Left renal pelvis (tissue), 4 donors: ENCODE data around the gene OR52R1. TPM values are rescaled to one million over a fixed set of nuclear protein-coding genes. Genes with fewer than 3 reads are reported as not detected.
"Not testable (repeated sequence)": the region's sequence is repeated elsewhere in the genome, so short reads cannot be mapped to it uniquely, and the experiment has no call there.

Source experiments
- DNase-seq, 4 donors: peaks; one replicate each; pipeline ENCODE4 v3.0.0-alpha.2; 2013; ENCODE audit warnings: low read depth in 4 of 4, low spot score in 3 of 4
- polyA plus RNA-seq, 4 donors: library from polyadenylated mRNA; unstranded; fragments of 120-200 nt; gene quantifications; one replicate each; pipeline ENCODE4 v1.2.1, GENCODE V29; 2013; ENCODE audit not compliant: insufficient read length in 4 of 4

Gene OR52R1
- polyA plus RNA-seq: not detected

- DNase-seq: no peak
These were observed at the start of gene OR52R1 for GRCh38 chr11:4804280-4804679. TSS of gene OR52R1 (minus strand) at chr11:4804380. CDS start at chr11:4804380, 0 bp downstream.

GRCh38 chr11:4851033-4851432, 46.9 kb upstream of the OR52R1 start:
- DNase-seq: no peak

- DNase-seq: no peak
These were observed 44.8 kb upstream of the OR52R1 start, which contains the start of gene OR51S1 for GRCh38 chr11:4848908-4849532. TSS of gene OR51S1 (minus strand) at chr11:4849208. CDS start at chr11:4849208, 0 bp downstream.

GRCh38 chr11:4839851-4840549, 35.8 kb upstream of the OR52R1 start:
- no peak for DNase-seq

- no peak for DNase-seq
These were observed 26.7 kb upstream of the OR52R1 start for GRCh38 chr11:4830909-4831308.

GRCh38 chr11:4830346-4830745, 26.2 kb upstream of the OR52R1 start:
- peak in 1 of 4 donors; percentile 12 for DNase-seq

GRCh38 chr11:4826425-4826824, 22.2 kb upstream of the OR52R1 start:
- peak in 3 of 4 donors; percentile 8 to 29 (median 10) for DNase-seq

- no peak for DNase-seq
These were observed 21.0 kb upstream of the OR52R1 start for GRCh38 chr11:4825132-4825531.

- DNase-seq: no peak
These were observed 16.8 kb upstream of the OR52R1 start, which contains the start of gene OR51F2 for GRCh38 chr11:4821021-4821420. TSS of gene OR51F2 (plus strand) at chr11:4821321. CDS start at chr11:4821422, 101 bp downstream.

- no peak for DNase-seq
These were observed 5.1 kb upstream of the OR52R1 start for GRCh38 chr11:4809246-4809645.

- DNase-seq: no peak
These were observed 4.3 kb upstream of the OR52R1 start for GRCh38 chr11:4808476-4808875.

GRCh38 chr11:4801316-4801715, 2.9 kb downstream of the OR52R1 start:
- not testable (repeated sequence) for DNase-seq

- DNase-seq: no peak
These were observed 5.6 kb downstream of the OR52R1 start for GRCh38 chr11:4798427-4799183.

- DNase-seq: no peak
These were observed 7.0 kb downstream of the OR52R1 start for GRCh38 chr11:4797206-4797605.

- DNase-seq: no peak
These were observed 21.7 kb downstream of the OR52R1 start for GRCh38 chr11:4782454-4782853.

GRCh38 chr11:4769838-4770237, 34.3 kb downstream of the OR52R1 start, which contains the start of gene OR51F1:
TSS of gene OR51F1 (minus strand) at chr11:4769938. CDS start at chr11:4769938, 0 bp downstream.
- DNase-seq: no peak

- DNase-seq: no peak
These were observed 36.1 kb downstream of the OR52R1 start for GRCh38 chr11:4768094-4768493.

GRCh38 chr11:4766420-4767043, 37.6 kb downstream of the OR52R1 start:
- DNase-seq: no peak

GRCh38 chr11:4763096-4763495, 41.1 kb downstream of the OR52R1 start:
- no peak for DNase-seq
